Small intestine (tissue), 7 donors: ENCODE measurements around the gene RAB4B. TPM values are rescaled to one million over a fixed set of nuclear protein-coding genes. Genes with fewer than 3 reads are reported as not detected.

Experiments
- DNase-seq, 2 donors: peaks; one replicate each; pipeline versions ENCODE4 v3.0.0 to v3.0.0-alpha.2; 2013
- FAIRE-seq: peaks from 2 replicates; lab custom pipeline; 2012; peaks lifted over from hg19 to GRCh38; lab: Jason Lieb, UNC
- H3K27ac ChIP-seq, 3 donors: one replicate each; pipeline ENCODE4 v1.5.1; 2013; ENCODE audit warnings: low read length in 2 of 3, mild to moderate bottlenecking in 2 of 3, control low read depth in 1 of 3, inconsistent platforms in 1 of 3, low read depth in 1 of 3, moderate library complexity in 1 of 3
- H3K27me3 ChIP-seq, 3 donors: one replicate each; pipeline ENCODE4 v1.6.1; 2013; ENCODE audit warnings: low read length in 3 of 3, inconsistent platforms in 1 of 3; ENCODE audit not compliant: control insufficient read depth in 3 of 3, insufficient read depth in 3 of 3
- H3K36me3 ChIP-seq, 3 donors: one replicate each; pipeline ENCODE4 v1.6.1; 2013; ENCODE audit warnings: low read length in 3 of 3, inconsistent platforms in 1 of 3, low read depth in 1 of 3, mild to moderate bottlenecking in 1 of 3, moderate library complexity in 1 of 3; ENCODE audit not compliant: control insufficient read depth in 3 of 3, insufficient read depth in 2 of 3
- H3K4me1 ChIP-seq, 3 donors: one replicate each; pipeline ENCODE4 v1.6.1; 2013; ENCODE audit warnings: low read length in 2 of 3, inconsistent platforms in 1 of 3, low read depth in 1 of 3, mild to moderate bottlenecking in 1 of 3, moderate library complexity in 1 of 3; ENCODE audit not compliant: control insufficient read depth in 3 of 3, insufficient read depth in 2 of 3
- H3K4me3 ChIP-seq, 3 donors: one replicate each; pipeline ENCODE4 v1.5.1; 2013; ENCODE audit warnings: low read length in 3 of 3, control low read depth in 1 of 3, inconsistent platforms in 1 of 3, low read depth in 1 of 3, mild to moderate bottlenecking in 1 of 3, moderate library complexity in 1 of 3
- H3K9me3 ChIP-seq, 2 donors: one replicate each; pipeline ENCODE4 v1.6.1; 2013; ENCODE audit warnings: low read depth in 1 of 2, low read length in 1 of 2; ENCODE audit not compliant: control insufficient read depth in 2 of 2, insufficient read depth in 1 of 2
- WGBS, 3 donors: extraction: QIAGEN DNeasy Blood & Tissue Kit; methylation state at CpG; one replicate each; pipeline ENCODE4 v1.1.7; 2013; 5-methylcytosine and 5-hydroxymethylcytosine counted together
- polyA plus RNA-seq, 4 donors: library from polyadenylated mRNA; stranded (reverse) in 3 of 4; unstranded in 1 of 4; fragments of 200-250 nt in 3 of 4; fragments of 120-200 nt in 1 of 4; gene quantifications; one replicate each; pipeline versions ENCODE4 v1.2.1 to v1.2.3, GENCODE V29; 2013
- donor health status: healthy with polysubstance abuse.
- donor health status: control.
- donor health status: control.
- donor health status: Bipolar disorder and iron deficiency.
- donor health status: healthy.

RAB4B gene
- polyA plus RNA-seq, 4 donors: 20.1 to 48.1 (median 43.1) TPM

- DNase-seq: no peak
- Histone ChIP-seq H3K4me3 (no peak overlapping the region), H3K27me3 (no peaks in the 10 kb centered on the region), H3K9me3 (no peaks in the 10 kb centered on the region), H3K27ac (peak overlapping the region in 2 of 3 donors; percentile 4 to 36), H3K36me3 (peaks cover 0 to 53% (median 5%) of the 10 kb centered on the region in 3 donors), H3K4me1 (peaks cover 0 to 19% (median 2%) of the 10 kb centered on the region in 3 donors)
- FAIRE-seq: no peak
- 71 to 84% (median 83%) methylated on average over 15 to 17 of the region's 17 CpGs for WGBS, 3 donors
Observed at GRCh38 chr19:40744554-40745401, 33.3 kb upstream of the RAB4B start.

- no peak for FAIRE-seq
Observed at GRCh38 chr19:40745402-40745780, 32.7 kb upstream of the RAB4B start.

GRCh38 chr19:40747536-40747935 is 30.5 kb upstream of the RAB4B start:
- Histone ChIP-seq H3K27ac (no peak overlapping the region), H3K4me1 (peaks cover 0 to 22% (median 2%) of the 10 kb centered on the region in 3 donors), H3K4me3 (no peak overlapping the region), H3K36me3 (peaks cover 0 to 29% (median 0%) of the 10 kb centered on the region in 3 donors), H3K27me3 (no peaks in the 10 kb centered on the region), H3K9me3 (no peaks in the 10 kb centered on the region)
- FAIRE-seq: no peak
- no peak for DNase-seq
- 96 to 98% (median 96%) methylated on average over 7 of the region's 7 CpGs for WGBS, 3 donors

More at GRCh38 chr19:40745402-40745780, 32.7 kb upstream of the RAB4B start:
- no peak overlapping the region for H3K4me3 ChIP-seq
- H3K36me3 ChIP-seq: peaks cover 0 to 47% (median 3%) of the 10 kb centered on the region in 3 donors
- H3K27me3 ChIP-seq: no peaks in the 10 kb centered on the region
- H3K27ac ChIP-seq: peak overlapping the region in 1 of 3 donors; percentile 36
- H3K4me1 ChIP-seq: peaks cover 0 to 22% (median 2%) of the 10 kb centered on the region in 3 donors
- no peak for DNase-seq
- H3K9me3 ChIP-seq: no peaks in the 10 kb centered on the region
- 76 to 83% (median 82%) methylated on average over 7 of the region's 7 CpGs for WGBS, 3 donors

- WGBS, 3 donors: 0% methylated on average over 43 of the region's 43 CpGs
- peaks cover 0 to 28% (median 0%) of the 10 kb centered on the region in 3 donors for H3K36me3 ChIP-seq
- H3K4me3 ChIP-seq: peak within 1 kb of the TSS; percentile 71 to 73 (median 73)
- peak; percentile 100 for DNase-seq
- H3K27me3 ChIP-seq: no peaks in the 10 kb centered on the region
- no peaks in the 10 kb centered on the region for H3K9me3 ChIP-seq
- peak; percentile 89 for FAIRE-seq
- peaks cover 0 to 32% (median 3%) of the 10 kb centered on the region in 3 donors for H3K4me1 ChIP-seq
- H3K27ac ChIP-seq: peak within 1 kb of the TSS; percentile 87 to 96 (median 93)
Observed at GRCh38 chr19:40750058-40750873, 27.8 kb upstream of the RAB4B start, which contains the start of gene ACTMAP. TSS of gene ACTMAP (minus strand) at chr19:40750477. CDS start at chr19:40749803, 674 bp downstream.

GRCh38 chr19:40750874-40751537 is 27.0 kb upstream of the RAB4B start, which contains the start of gene SNRPA:
TSS of gene SNRPA (plus strand) at chr19:40751203. CDS start at chr19:40751409, 206 bp downstream.
- Histone ChIP-seq H3K9me3 (no peaks in the 10 kb centered on the region), H3K36me3 (peaks cover 0 to 34% (median under 1%) of the 10 kb centered on the region in 3 donors), H3K27me3 (no peaks in the 10 kb centered on the region), H3K4me1 (peaks cover 0 to 30% (median 10%) of the 10 kb centered on the region in 3 donors), H3K27ac (peak within 1 kb of the TSS; percentile 87 to 96 (median 93)), H3K4me3 (peak within 1 kb of the TSS; percentile 71 to 73 (median 73))
- peak; percentile 99 for DNase-seq
- FAIRE-seq: no peak
- 0 to 1% (median 0%) methylated on average over 43 to 46 of the region's 46 CpGs for WGBS, 3 donors

- Histone ChIP-seq H3K27me3 (no peaks in the 10 kb centered on the region), H3K27ac (peak overlapping the region; percentile 75 to 96 (median 93)), H3K4me3 (peak overlapping the region; percentile 33 to 73 (median 73)), H3K9me3 (no peaks in the 10 kb centered on the region), H3K36me3 (peaks cover 3 to 46% (median 7%) of the 10 kb centered on the region in 3 donors), H3K4me1 (peaks cover 0 to 30% (median 13%) of the 10 kb centered on the region in 3 donors)
- FAIRE-seq: no peak
- WGBS, 3 donors: 7 to 41% (median 20%) methylated on average over 12 of the region's 12 CpGs
- no peak for DNase-seq
Observed at GRCh38 chr19:40752257-40752781, 25.7 kb upstream of the RAB4B start.

- no peaks in the 10 kb centered on the region for H3K9me3 ChIP-seq
- peaks cover 5 to 60% (median 16%) of the 10 kb centered on the region in 3 donors for H3K36me3 ChIP-seq
- 25 to 50% (median 30%) methylated on average over 9 of the region's 9 CpGs for WGBS, 3 donors
- peaks cover 0 to 23% (median 11%) of the 10 kb centered on the region in 3 donors for H3K4me1 ChIP-seq
- H3K27me3 ChIP-seq: no peaks in the 10 kb centered on the region
- FAIRE-seq (no peak), DNase-seq (peak; percentile 88 to 92)
- peak overlapping the region; percentile 83 to 95 (median 94) for H3K27ac ChIP-seq
- H3K4me3 ChIP-seq: peak overlapping the region in 2 of 3 donors; percentile 11 to 42
Observed at GRCh38 chr19:40754611-40755247, 23.3 kb upstream of the RAB4B start.
